ENCODE data around the gene CLIC1.

- TF ChIP-seq CTCF (conservative IDR thresholded peaks at IDR 0.05 in 1 of 2, IDR thresholded peaks at IDR 0.05 in 1 of 2; ENCODE audit: extremely low read depth in 1 of 2, insufficient read depth in 1 of 2, low read depth in 1 of 2, low read length in 2 of 2): no peak
- TF ChIP-seq EZH2 (IDR thresholded peaks at IDR 0.05; ENCODE audit: borderline replicate concordance, low read length): no peak
Measured at GRCh38 chr6:31771992-31772358, 35.6 kb upstream of the CLIC1 start.

Measured in mammary epithelial cell (primary cell).